HG02798 (cell line): Measurements from ENCODE around the gene ABO.
"Not testable (repeated sequence)": the region's sequence is repeated elsewhere in the genome, so short reads cannot be mapped to it uniquely, and the experiment has no call there.

Source experiments
- ATAC-seq: cut with Tn5 transposase; IDR thresholded peaks from one replicate; pipeline ENCODE4 v1.9.1; 2021; ENCODE audit warnings: mild to moderate bottlenecking; ENCODE audit not compliant: unreplicated experiment, poor library complexity

The ABO gene

GRCh38 chr9:133228474-133229193, 46.4 kb downstream of the ABO start:
- ATAC-seq = not testable (repeated sequence)

DNA sequence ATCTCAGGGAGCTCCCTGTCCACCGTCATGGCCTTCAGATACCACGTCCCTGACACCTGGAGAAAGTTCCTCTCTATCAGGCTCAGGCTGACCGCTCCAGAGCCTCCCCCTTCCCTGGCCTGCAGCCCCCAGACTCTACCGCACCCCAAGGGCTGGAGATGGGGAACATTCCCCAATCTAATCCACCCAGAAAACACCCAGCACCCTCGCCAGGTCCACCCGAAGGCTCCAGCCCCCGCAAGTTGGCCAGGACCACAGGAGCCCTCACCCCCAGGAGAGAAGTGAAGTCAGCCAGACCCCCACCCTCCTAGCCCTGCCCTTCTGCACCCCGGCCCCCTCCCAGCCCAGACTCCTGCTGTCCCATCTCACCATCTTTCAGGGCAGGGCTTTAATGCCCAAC, 47.0 kb downstream of the ABO start:
- ATAC-seq = not testable (repeated sequence)

DNA sequence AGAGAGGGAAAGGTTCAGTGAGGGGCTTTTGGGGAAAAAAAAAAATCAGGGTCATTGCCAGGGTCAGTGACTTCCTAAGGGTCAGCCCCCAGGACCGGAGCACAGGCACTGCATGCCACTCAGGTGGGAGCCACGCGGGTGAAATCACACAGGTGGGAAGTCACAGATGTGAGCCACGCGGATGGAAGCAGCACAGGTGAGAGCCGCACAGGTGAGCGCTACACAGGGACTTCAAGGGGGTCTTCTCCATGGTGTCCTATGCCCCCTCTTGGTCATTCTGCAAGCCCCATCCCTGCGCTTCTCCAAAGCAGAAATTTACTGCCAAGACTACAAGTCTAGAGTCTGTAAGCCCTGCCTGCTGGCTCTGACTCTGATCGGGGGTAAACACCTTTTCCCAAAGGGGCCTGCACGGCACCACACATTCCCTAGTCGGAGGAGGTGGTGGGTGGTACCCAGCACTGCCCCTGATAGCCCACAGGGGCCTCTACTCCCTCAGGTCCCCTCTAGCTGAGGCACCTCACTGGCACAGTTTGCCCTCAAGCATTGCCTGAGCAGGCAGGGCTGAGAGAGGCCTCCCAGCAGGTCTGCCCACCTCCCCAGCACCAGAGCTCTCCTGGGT, 47.6 kb downstream of the ABO start:
- ATAC-seq = no peak

GRCh38 chr9:133226219-133227171, 48.5 kb downstream of the ABO start:
- no peak for ATAC-seq

DNA sequence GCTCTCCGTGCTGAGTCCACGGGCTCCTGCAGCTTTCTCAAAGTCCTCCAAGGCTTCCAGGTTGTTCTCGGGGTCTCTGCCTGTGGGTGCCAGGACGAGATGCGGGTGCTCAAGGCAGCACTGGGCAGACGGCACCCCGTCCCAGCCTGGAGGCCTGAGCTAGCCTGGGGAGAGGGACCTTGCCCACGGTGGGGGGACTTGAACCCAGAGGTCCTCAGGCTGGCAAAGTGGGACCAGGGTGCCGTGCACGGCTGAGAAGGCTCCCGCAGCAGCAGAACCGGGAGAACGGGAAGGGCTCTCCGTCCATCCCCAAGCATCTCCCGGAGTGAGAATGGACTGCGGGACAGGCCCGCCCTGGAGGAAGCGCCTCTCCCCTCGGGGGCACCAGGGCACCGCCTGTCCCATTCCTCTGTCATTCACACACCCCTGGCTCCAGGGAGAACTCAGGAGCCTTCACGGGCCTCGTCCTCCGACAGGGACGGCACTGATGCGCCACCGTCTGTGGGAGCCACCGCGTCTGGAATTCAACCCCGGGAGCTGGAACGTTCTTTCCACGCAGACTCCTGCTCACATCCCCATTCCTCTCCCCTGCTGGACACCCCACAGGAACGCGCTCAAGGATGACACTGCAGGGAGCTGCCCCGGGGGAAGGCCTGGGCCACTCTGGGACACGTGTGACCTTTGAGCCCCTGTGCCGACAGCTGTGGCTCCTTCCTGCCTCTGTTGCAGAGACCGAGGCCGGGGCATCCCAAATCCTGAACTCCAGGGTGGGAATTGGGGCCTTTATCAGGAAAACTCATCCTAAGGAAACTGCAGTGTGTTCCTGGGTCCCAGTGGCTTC, 49.6 kb downstream of the ABO start:
- ATAC-seq = no peak

DNA sequence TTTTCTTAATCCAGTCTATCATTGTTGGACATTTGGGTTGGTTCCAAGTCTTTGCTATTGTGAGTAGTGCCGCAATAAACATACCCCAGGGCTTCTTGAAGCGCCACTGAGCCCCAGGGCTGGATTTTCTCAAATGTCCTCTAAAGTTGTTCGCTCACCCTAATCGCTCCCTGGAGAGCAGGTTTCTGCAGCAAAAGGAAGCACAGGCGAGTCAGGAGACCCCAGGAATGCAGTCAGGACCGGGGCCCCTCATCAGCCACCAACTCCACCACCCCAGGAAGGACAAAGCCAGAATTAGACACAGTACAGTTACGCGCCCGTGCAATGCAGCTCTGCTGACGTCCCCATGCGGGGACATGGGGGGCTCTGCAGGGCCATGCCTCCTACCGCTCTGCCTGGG, 50.2 kb downstream of the ABO start:
- ATAC-seq = no peak

GRCh38 chr9:133223159-133223756, 51.7 kb downstream of the ABO start:
- ATAC-seq = not testable (repeated sequence)

DNA sequence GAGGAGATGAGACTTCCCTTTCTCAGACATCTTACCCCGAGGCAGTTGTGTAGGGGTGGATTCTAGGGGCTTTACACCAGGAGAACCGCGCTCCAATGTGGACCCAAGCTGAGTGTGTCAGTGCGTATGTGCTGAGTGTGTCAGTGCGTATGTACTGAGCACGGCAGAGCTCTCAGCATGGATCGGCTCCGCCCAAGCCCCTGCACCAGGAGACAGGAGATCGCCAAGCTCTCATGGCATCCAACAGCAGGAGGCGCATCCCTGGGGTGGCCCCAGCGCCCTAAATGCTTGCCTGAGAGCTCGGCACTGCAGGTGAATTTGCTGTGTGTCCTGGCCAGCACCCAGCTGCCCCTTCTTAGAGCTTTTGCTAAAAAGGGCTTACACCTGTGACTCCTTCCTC, 53.0 kb downstream of the ABO start:
- ATAC-seq = not testable (repeated sequence)

- no peak for ATAC-seq
These were observed 53.7 kb downstream of the ABO start for GRCh38 chr9:133221177-133221809.

DNA sequence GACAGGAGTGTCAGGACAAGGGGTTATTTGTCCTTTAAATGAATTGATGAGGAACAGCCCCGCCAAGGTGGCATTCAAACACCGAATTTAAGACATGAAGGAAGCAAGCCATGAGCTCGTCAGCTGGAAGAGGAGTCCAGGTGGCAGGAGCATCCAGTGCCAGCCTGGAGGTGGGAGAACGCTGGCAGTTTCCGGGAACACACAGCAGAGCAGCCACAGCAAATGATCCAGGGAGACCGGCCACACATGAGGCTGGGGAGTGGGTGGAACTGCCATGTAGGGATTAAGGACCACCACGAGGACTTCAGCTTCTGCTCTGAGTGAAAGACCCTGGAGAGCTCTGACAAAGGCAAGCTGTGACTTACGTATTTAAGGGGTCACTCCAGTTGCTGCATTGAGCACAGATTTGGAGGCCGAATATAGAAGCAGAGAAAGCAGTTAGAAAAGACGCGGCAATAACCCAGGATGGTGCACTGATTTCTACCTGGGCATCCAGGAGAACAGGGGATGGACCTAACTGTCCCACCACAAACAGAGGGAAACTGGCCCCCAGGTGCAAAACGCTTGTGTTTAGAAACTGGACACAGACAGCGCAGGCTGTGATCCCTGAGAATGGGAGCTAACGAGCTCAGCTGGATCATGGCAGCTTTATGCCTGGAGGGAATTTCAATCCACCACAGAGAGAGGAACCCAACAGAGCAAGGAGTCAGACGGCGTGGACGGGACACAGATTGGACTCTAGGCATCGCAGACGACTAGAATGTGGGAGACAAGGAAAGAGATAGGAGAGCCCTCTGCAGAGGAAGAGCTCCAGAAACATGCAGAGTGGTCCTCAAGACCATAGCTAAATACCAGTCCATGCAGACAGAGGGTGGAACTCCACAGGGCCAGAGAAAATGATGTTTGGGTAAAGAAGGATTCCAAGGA, 56.7 kb downstream of the ABO start:
- ATAC-seq = not testable (repeated sequence)

- ATAC-seq = not testable (repeated sequence)
These were observed 57.5 kb downstream of the ABO start for GRCh38 chr9:133217333-133217988.

DNA sequence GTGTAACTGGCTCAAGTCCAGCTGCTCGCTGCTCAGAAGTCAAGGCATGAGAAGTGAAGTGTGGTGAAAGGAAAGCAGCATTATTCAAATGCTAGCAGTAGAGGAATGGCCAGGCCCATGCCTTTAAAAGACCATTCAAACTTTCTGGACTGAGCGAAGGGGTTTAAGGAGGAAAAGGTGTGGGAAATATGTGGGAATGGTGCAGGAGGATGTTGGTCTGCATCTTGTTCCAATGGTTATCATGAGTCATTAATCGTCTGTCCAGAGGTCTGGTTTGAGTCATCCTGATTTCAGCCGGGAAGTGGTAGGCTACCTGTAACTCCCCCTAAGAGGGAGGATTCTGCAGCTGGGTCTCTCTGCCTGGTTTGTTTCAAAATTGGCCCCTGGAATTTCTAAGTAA, 60.7 kb downstream of the ABO start:
- ATAC-seq = not testable (repeated sequence)

DNA sequence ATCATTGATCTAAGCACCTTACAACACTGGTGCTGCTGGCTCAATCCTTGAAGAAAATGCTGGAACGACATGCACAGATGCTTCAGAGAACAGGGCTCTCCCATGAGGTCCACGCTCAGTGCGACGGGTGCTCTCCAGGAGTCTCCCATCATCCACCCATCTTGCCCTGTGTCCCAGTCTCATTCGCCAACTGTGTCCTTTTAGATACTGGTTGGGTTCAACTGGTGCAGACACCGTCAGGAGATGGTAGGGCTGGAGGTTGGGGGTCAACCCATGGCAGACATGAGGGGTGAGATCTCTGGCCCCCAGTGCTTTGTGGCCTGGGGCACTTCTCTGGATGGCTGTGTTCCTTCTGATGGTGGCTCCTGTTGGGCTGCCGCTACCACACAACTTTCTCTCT, 64.4 kb downstream of the ABO start:
- ATAC-seq = no peak

- ATAC-seq = no peak
These were observed 64.8 kb downstream of the ABO start for GRCh38 chr9:133210202-133210532.

DNA sequence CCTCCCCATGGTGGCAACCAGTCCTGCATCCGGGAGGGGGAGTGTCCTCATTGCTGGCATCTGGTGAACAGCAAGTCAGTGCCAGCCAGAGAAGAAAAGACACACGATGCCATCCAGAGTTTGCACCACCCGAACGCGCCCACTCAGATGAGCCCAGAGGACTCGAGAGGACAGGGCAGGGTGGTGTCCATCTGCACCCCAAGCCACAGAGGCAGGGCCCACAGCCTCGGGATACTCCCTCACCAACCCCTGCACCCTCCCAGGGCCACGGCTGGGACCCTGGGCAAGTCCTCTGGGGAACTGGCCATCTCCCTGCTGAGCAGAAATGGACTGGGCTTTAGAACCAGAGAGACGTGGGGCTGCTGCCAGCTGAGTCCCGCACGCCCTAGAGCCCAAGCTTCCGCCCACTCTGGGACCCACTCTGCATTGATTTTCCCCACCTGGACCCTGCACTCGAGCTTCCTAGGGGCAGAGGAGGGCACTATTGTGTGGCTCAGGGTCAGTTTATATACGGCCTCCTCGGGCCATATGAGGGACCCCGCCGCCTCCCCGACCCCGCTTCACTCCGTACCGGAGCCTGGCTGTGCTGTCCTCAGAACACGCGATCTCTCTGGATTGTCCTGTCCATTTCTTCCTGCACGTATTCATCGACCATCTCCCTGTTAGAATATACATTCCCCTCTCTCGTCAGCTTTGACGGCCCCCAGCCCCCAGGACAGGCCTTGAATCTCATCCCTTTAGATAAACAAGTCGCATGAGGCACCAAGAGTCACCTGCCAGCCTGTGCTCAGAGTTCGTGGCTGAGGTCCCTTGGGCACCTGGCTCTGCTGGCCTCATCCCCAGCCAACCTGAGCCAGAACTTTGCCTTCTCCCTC, 65.4 kb downstream of the ABO start:
- ATAC-seq = not testable (repeated sequence)

DNA sequence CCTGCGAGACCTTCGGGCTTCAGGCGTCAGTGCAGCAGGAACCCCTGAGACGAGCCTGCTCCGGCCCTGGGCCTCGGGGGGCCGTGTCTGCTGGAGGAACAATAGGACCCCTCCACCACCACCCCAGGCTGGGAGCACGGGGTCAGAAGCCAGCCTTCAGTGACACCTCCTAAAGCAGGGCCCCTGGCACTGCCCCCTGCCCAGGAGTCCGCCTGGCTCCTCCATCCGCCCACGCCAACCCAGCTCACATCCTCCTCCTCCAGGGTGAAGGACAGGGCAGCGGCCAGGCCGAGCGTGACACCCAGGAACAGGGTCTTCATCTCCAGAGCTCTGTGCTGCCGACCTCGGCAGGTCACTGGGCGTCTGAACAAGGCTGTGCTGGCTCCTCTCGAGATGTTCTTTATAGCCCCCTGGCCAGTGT, 66.1 kb downstream of the ABO start, which contains the start of gene OBP2B:
Gene OBP2B, minus strand, starts transcription at position 371 of the 421 bp plus-strand sequence. Its CDS starts 51 bp downstream, at position 320.
- not testable (repeated sequence) for ATAC-seq
